Activated naive CD4-positive, alpha-beta T cell treated with anti-CD3 and anti-CD28 coated beads, Interleukin-2, amount 50 U/mL, for 24 hours (primary cell): Measurements from ENCODE around the gene WNT2B.

Experiments used
- H3K27ac Mint-ChIP-seq: one replicate; pipeline ENCODE4 v1.8.0; 2021; ENCODE audit warnings: mild to moderate bottlenecking, mixed read lengths
- H3K27me3 Mint-ChIP-seq: one replicate; pipeline ENCODE4 v1.8.0; 2021; ENCODE audit warnings: mixed read lengths
- H3K36me3 Mint-ChIP-seq: one replicate; pipeline ENCODE4 v1.8.0; 2021; ENCODE audit warnings: mixed read lengths
- H3K4me1 Mint-ChIP-seq: one replicate; pipeline ENCODE4 v1.8.0; 2021; ENCODE audit warnings: mixed read lengths
- H3K4me3 Mint-ChIP-seq: one replicate; pipeline ENCODE4 v1.8.0; 2021; ENCODE audit warnings: mild to moderate bottlenecking, mixed read lengths
- H3K9me3 Mint-ChIP-seq: one replicate; pipeline ENCODE4 v1.8.0; 2021; ENCODE audit warnings: mixed read lengths

Gene WNT2B

DNA sequence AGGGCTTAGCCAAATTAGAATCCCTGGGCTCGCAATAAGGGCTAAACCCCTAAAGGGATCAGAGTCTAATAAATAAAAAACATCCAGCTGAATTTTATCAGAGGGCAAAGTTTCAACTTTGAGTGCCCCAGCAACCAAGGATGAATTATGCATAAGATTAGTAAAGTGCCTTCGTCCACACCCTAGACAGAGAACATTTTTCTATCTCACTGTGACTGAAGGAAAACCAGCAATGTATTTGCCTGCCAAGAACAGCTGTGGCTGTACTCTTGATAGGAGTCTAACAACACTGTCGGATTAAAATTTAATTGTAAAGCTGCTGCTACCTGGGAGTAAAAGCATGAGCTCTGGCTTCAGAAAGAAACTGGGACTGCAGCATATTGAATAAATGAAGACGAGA, 23.3 kb downstream of the WNT2B start:
- peaks cover 16% of the 10 kb centered on the region for H3K36me3 Mint-ChIP-seq
- H3K4me3 Mint-ChIP-seq = no peak overlapping the region
- H3K27ac Mint-ChIP-seq = no peak overlapping the region
- H3K27me3 Mint-ChIP-seq = no peaks in the 10 kb centered on the region
- H3K4me1 Mint-ChIP-seq = no peaks in the 10 kb centered on the region
- H3K9me3 Mint-ChIP-seq = no peaks in the 10 kb centered on the region

GRCh38 chr1:112533029-112533428, 24.3 kb downstream of the WNT2B start:
- Mint-ChIP-seq H3K9me3 (no peaks in the 10 kb centered on the region), H3K27ac (no peak overlapping the region), H3K36me3 (peaks cover 8% of the 10 kb centered on the region), H3K27me3 (no peaks in the 10 kb centered on the region), H3K4me1 (no peaks in the 10 kb centered on the region), H3K4me3 (no peak overlapping the region)

DNA sequence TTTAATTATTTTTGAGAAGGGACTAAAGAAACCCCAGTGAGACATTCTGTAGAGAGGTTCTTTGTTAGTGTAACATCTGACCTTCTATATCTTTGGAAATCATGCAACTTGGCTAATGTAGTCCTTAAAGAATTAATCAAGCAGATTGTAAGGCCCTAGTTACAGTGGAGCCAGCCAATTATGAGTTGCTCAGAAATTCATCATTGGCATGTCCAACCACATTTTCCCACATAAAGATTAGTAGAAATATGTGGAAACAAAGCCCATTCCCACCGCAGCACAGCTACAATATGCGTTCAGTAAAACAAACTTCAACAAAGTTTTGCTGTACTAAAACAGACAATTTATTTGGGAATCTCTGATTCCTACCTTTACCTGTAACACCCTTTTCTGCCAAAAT, 27.8 kb downstream of the WNT2B start:
- Mint-ChIP-seq H3K27ac (no peak overlapping the region), H3K36me3 (peaks cover 12% of the 10 kb centered on the region), H3K4me3 (no peak overlapping the region), H3K27me3 (no peaks in the 10 kb centered on the region), H3K4me1 (no peaks in the 10 kb centered on the region), H3K9me3 (no peaks in the 10 kb centered on the region)

DNA sequence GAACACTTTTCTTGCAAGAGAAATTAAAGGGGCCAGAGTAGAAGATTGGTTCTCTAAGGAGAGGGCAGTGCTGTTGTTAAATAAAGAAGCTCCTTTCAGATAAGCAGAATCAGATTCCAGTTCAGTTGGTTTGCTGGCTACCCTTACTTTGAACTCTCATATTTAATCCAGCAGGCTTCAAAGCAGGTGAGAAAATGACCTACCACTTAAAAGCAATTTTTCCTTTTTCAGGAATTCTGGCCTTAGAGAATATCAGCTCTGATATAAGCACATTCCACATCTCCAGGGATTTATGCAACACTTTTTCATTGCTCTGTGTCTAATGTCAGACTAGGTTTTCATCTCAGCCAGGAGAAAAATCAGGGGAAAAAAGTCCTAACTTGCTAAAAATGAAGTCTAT, 28.7 kb downstream of the WNT2B start:
- Mint-ChIP-seq H3K4me1 (no peaks in the 10 kb centered on the region), H3K9me3 (no peaks in the 10 kb centered on the region), H3K27ac (no peak overlapping the region), H3K36me3 (peaks cover 16% of the 10 kb centered on the region), H3K27me3 (no peaks in the 10 kb centered on the region), H3K4me3 (no peak overlapping the region)

DNA sequence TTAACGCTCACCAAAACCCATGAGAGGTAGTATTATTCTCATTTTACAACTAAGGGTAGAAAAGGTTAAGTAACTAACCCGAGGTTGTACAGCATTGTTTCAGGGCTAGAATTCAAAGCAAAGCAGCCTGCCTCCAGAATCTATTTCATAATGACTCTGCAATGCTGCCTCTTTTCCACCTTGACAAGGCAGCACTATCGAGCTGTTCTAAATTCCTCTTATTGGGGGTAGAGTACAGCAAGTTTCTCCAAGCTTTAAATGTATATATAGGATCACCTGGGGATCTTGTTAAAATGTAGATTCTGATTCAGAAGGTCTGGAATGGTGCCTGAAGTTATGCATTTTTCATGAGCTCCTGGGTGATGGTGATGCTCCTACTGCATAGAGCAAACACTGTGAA, 30.1 kb downstream of the WNT2B start:
- peaks cover 16% of the 10 kb centered on the region for H3K36me3 Mint-ChIP-seq
- H3K9me3 Mint-ChIP-seq = no peaks in the 10 kb centered on the region
- H3K27me3 Mint-ChIP-seq = no peaks in the 10 kb centered on the region
- H3K4me3 Mint-ChIP-seq = no peak overlapping the region
- no peaks in the 10 kb centered on the region for H3K4me1 Mint-ChIP-seq
- no peak overlapping the region for H3K27ac Mint-ChIP-seq

DNA sequence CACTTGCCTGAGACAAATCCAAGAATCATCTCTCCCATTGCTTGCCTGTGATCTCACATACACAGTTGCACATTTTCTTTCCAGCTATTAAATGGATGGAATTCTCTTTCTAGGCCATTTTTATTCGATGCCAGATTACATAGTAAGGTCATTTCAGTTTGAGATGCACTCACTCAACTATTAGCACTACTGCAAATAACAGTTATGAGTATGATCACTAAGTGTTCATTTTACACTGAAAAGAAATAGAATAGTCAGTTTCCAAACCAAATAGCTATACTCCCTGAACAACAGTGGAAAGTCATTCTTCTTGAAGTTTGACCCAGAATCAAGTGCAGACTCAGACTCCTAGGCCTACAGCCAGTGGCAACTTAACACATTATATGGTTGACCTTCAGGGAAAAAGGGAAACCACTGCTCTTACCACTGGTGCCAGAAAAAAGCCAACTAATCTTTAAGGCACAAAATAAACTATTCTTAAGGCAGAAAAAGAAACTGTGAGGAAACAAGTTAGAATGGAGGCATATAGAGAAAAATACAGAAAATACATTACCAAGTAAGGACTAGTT, 31.5 kb downstream of the WNT2B start:
- Mint-ChIP-seq H3K9me3 (no peaks in the 10 kb centered on the region), H3K4me1 (no peaks in the 10 kb centered on the region), H3K4me3 (no peak overlapping the region), H3K27me3 (no peaks in the 10 kb centered on the region), H3K27ac (no peak overlapping the region), H3K36me3 (peaks cover 12% of the 10 kb centered on the region)

DNA sequence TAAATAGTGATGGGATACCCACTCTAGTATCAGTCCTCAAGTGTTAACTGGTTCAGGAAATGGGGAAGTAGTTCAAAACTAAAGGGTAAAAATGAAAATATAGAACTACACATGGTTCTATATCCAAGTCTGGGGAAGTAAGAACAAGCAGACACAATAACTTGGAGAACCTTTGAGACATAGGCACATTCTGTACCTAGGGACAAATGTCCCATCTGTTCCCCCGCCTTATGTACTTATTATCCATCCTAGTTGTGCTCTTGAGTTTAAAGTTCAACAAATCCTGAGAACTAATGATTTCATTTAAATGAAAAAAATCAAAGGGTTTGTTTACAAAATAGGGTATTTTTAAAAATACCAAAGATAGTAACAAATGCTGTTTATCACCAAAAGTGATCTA, 32.5 kb downstream of the WNT2B start:
- H3K36me3 Mint-ChIP-seq = peaks cover 12% of the 10 kb centered on the region

GRCh38 chr1:112542206-112542973, 33.6 kb downstream of the WNT2B start:
- Mint-ChIP-seq H3K36me3 (peaks cover 12% of the 10 kb centered on the region), H3K27ac (no peak overlapping the region), H3K9me3 (no peaks in the 10 kb centered on the region), H3K27me3 (no peaks in the 10 kb centered on the region), H3K4me3 (no peak overlapping the region), H3K4me1 (no peaks in the 10 kb centered on the region)

More for the DNA sequence above, 32.5 kb downstream of the WNT2B start:
- no peaks in the 10 kb centered on the region for H3K9me3 Mint-ChIP-seq
- H3K27ac Mint-ChIP-seq = no peak overlapping the region
- no peak overlapping the region for H3K4me3 Mint-ChIP-seq
- H3K27me3 Mint-ChIP-seq = no peaks in the 10 kb centered on the region
- H3K4me1 Mint-ChIP-seq = no peaks in the 10 kb centered on the region

DNA sequence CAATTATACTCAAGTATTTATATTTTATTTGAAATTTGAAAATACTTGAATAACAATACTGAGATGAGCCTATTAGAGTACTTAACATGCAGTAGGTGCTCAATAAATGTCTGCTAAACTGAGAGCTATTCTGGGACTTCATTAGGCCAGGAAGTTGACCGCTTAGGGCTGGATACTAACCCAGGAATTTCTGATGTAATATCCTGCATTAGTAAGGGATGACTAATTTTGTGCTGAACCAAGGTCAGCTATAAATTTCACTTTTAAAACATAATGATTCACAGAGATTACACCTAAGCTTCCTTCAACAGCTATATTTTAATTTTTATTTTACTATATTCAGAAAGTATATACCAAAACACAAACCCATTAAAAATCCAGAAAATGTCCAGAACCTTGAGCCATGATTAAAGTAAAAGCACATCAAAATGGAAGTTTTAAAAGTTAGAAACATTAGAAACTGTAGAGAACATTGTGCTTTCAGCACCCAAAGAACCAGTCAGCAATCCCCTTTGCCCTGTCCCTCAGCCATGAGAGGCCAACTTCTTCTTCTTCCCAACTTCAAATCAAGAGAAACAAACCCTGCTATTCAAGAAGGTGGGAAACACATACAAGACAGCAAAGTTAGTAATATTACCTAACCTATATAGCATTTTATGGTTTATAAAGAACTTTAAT, 35.4 kb downstream of the WNT2B start:
- Mint-ChIP-seq H3K27me3 (no peaks in the 10 kb centered on the region), H3K4me1 (no peaks in the 10 kb centered on the region), H3K36me3 (peaks cover 12% of the 10 kb centered on the region), H3K4me3 (no peak overlapping the region), H3K27ac (no peak overlapping the region), H3K9me3 (no peaks in the 10 kb centered on the region)

GRCh38 chr1:112544751-112545150, 36.0 kb downstream of the WNT2B start:
- Mint-ChIP-seq H3K9me3 (no peaks in the 10 kb centered on the region), H3K4me1 (no peaks in the 10 kb centered on the region), H3K27ac (no peak overlapping the region), H3K4me3 (no peak overlapping the region), H3K36me3 (peaks cover 12% of the 10 kb centered on the region), H3K27me3 (no peaks in the 10 kb centered on the region)

DNA sequence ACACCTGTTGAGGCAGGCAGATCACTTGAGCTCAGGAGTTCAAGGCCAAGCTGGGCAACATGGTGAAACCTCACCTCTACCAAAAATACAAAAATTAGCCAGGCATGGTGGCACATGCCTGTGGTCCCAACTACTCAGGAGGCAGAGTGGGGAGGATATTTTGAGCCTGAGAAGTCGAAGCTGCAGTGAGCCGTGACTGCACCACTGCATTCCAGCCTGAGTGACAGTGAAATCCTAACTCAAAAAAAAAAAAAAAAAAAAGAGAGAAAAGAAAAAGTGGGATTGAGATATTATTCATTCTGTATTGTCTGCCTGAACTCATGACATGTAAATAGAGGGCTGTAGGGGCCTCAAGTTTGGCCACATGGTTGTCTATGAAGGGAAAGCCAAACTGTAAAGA, 37.3 kb downstream of the WNT2B start:
- Mint-ChIP-seq H3K27me3 (no peaks in the 10 kb centered on the region), H3K36me3 (peaks cover 10% of the 10 kb centered on the region), H3K4me3 (no peak overlapping the region), H3K4me1 (no peaks in the 10 kb centered on the region), H3K9me3 (no peaks in the 10 kb centered on the region), H3K27ac (no peak overlapping the region)

- no peak overlapping the region for H3K4me3 Mint-ChIP-seq
- no peaks in the 10 kb centered on the region for H3K27me3 Mint-ChIP-seq
- H3K36me3 Mint-ChIP-seq = peaks cover 4% of the 10 kb centered on the region
- H3K4me1 Mint-ChIP-seq = no peaks in the 10 kb centered on the region
- H3K9me3 Mint-ChIP-seq = no peaks in the 10 kb centered on the region
- H3K27ac Mint-ChIP-seq = no peak overlapping the region
These were observed 39.8 kb downstream of the WNT2B start for GRCh38 chr1:112548547-112548946.

GRCh38 chr1:112549590-112549989, 40.8 kb downstream of the WNT2B start:
- Mint-ChIP-seq H3K4me1 (no peaks in the 10 kb centered on the region), H3K27ac (no peak overlapping the region), H3K27me3 (no peaks in the 10 kb centered on the region), H3K36me3 (peaks cover 7% of the 10 kb centered on the region), H3K9me3 (no peaks in the 10 kb centered on the region), H3K4me3 (no peak overlapping the region)

- Mint-ChIP-seq H3K27ac (no peak overlapping the region), H3K27me3 (no peaks in the 10 kb centered on the region), H3K9me3 (no peaks in the 10 kb centered on the region)
These were observed 45.6 kb downstream of the WNT2B start for GRCh38 chr1:112554411-112554810.

DNA sequence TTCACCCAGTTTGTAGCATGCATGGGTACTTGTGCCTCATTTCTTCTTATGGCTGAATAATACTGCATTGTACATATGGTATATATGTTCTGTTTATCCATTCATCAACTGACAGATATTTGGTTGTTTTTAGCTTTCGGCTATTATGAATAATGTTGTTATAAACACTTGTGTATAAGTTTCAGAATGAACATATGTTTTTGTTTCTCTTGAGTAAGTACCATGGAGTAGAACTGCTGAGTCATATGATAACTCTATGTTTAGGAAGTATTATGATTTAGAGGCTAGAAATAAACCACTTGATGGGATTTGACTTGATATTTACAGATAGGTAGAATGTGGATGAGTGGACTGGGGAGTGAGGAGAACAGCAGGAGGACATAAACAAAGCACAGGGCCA, 48.6 kb downstream of the WNT2B start:
- Mint-ChIP-seq H3K36me3 (peaks cover 9% of the 10 kb centered on the region), H3K4me1 (no peaks in the 10 kb centered on the region), H3K27ac (no peak overlapping the region), H3K4me3 (no peak overlapping the region), H3K27me3 (no peaks in the 10 kb centered on the region), H3K9me3 (no peaks in the 10 kb centered on the region)

More at GRCh38 chr1:112554411-112554810, 45.6 kb downstream of the WNT2B start:
- H3K36me3 Mint-ChIP-seq = peaks cover 8% of the 10 kb centered on the region
- no peaks in the 10 kb centered on the region for H3K4me1 Mint-ChIP-seq
- H3K4me3 Mint-ChIP-seq = no peak overlapping the region

DNA sequence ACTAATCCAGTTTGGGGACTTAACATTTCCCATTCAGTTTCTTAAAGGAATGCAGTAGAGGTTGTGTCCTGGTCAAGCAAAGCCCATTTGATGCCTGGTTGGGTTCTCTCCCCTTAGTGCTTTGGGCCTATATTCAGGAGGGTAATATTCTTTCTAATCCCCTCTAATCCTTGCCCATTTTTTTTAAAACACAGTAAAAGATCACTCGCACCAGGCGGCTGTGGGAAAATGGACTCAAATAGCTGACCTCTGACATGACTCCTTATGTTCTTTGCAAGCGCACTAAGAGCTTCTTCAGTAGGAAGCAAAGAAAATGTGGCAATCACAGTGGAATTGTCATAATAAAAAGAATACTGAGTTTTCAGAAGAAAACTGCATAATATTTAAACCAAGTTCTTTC, 49.9 kb downstream of the WNT2B start:
- no peaks in the 10 kb centered on the region for H3K9me3 Mint-ChIP-seq

More for the DNA sequence above, 49.9 kb downstream of the WNT2B start:
- H3K36me3 Mint-ChIP-seq = peaks cover 15% of the 10 kb centered on the region
- no peak overlapping the region for H3K4me3 Mint-ChIP-seq
- no peak overlapping the region for H3K27ac Mint-ChIP-seq
- H3K27me3 Mint-ChIP-seq = no peaks in the 10 kb centered on the region
- no peaks in the 10 kb centered on the region for H3K4me1 Mint-ChIP-seq
